OCI-LY7 (cell line): ENCODE data around the gene MAP2K5. TPM values are rescaled to one million over a fixed set of nuclear protein-coding genes. Genes with fewer than 3 reads are reported as not detected.

Experiments
- BruUV-seq: library from RNA; stranded (reverse); fragments of 400-500 nt; replicated peaks from 2 replicates; lab custom pipeline; 2021; lab: Mats Ljungman, UMichigan
- CTCF ChIA-PET: fragments of 300-600 bp; sonication (Branson Sonifier 250); formaldehyde crosslinking; loops from one replicate; lab custom pipeline; 2022; ENCODE audit warnings: antibody characterized with exemption; ENCODE audit not compliant: unreplicated experiment; lab: Charles Lee
- POLR2A ChIA-PET: fragments of 300-600 bp; sonication (Branson Sonifier 250); formaldehyde crosslinking; loops from one replicate; lab custom pipeline; 2022; ENCODE audit warnings: antibody characterized with exemption; lab: Charles Lee
- DNase-seq: peaks from one replicate; pipeline ENCODE4 v3.0.0-alpha.2; 2015; ENCODE audit warnings: low spot score
- H2AFZ ChIP-seq: fragments of 200-600 bp; sonication (generic), shearing (Covaris generic); 2 replicates; pipeline ENCODE4 v1.6.1; 2014; ENCODE audit warnings: mild to moderate bottlenecking, antibody characterized with exemption, low read length, moderate library complexity
- H3K27ac ChIP-seq: fragments of 200-600 bp; sonication (generic); 2 replicates; pipeline ENCODE4 v1.5.1; 2014; ENCODE audit warnings: mixed run types, low read depth, mild to moderate bottlenecking, moderate library complexity, low read length, inconsistent platforms; ENCODE audit not compliant: poor library complexity, severe bottlenecking
- H3K36me3 ChIP-seq: fragments of 200-600 bp; sonication (generic); 2 replicates; pipeline ENCODE4 v1.6.1; 2014; ENCODE audit warnings: mild to moderate bottlenecking, antibody characterized with exemption, low read length, moderate library complexity, mixed read lengths; ENCODE audit not compliant: insufficient read depth
- H3K4me1 ChIP-seq: fragments of 200-600 bp; sonication (generic); 2 replicates; pipeline ENCODE4 v1.5.1; 2014; ENCODE audit warnings: mild to moderate bottlenecking, low read length; ENCODE audit not compliant: insufficient read depth, poor library complexity, severe bottlenecking
- H3K4me2 ChIP-seq: fragments of 200-600 bp; sonication (generic); 2 replicates; pipeline ENCODE4 v1.6.1; 2014; ENCODE audit warnings: mild to moderate bottlenecking, low read length
- H3K4me3 ChIP-seq: fragments of 200-600 bp; sonication (generic); 2 replicates; pipeline ENCODE4 v1.5.1; 2014; ENCODE audit warnings: mild to moderate bottlenecking, low read depth, low read length; ENCODE audit not compliant: poor library complexity, severe bottlenecking
- H3K79me2 ChIP-seq: fragments of 200-600 bp; sonication (generic); 2 replicates; pipeline ENCODE4 v1.6.1; 2016; ENCODE audit warnings: low read depth, mild to moderate bottlenecking, low read length, moderate library complexity, mixed read lengths; ENCODE audit not compliant: insufficient read depth
- H3K9me2 ChIP-seq: fragments of 200-600 bp; sonication (generic); 2 replicates; pipeline ENCODE4 v1.6.1; 2016; ENCODE audit warnings: mild to moderate bottlenecking, low read length, mixed read lengths; ENCODE audit not compliant: insufficient read depth
- H3K9me3 ChIP-seq: fragments of 200-600 bp; sonication (generic); 2 replicates; pipeline ENCODE4 v1.6.1; 2014; ENCODE audit warnings: mild to moderate bottlenecking, mixed run types, low read length, mixed read lengths
- H4K20me1 ChIP-seq: fragments of 200-600 bp; sonication (generic); 2 replicates; pipeline ENCODE4 v1.6.1; 2014; ENCODE audit warnings: mild to moderate bottlenecking, antibody characterized with exemption, low read length, moderate library complexity, mixed read lengths; ENCODE audit not compliant: insufficient read depth
- CTCF ChIP-seq: fragments of 200-600 bp; sonication (generic); conservative IDR thresholded peaks from 2 replicates; pipeline ENCODE4 v1.5.1; 2014; ENCODE audit warnings: mild to moderate bottlenecking, antibody characterized with exemption, low read length, moderate library complexity, mixed read lengths
- EZH2phosphoT487 ChIP-seq: fragments of 200-600 bp; sonication (generic); IDR thresholded peaks from 2 replicates; pipeline ENCODE4 v1.6.1; 2018; ENCODE audit warnings: low read depth, borderline replicate concordance, mild to moderate bottlenecking, mixed run types, antibody characterized with exemption, low read length, moderate library complexity, mixed read lengths
- intact Hi-C: fragments of 100-400 bp; cut with micrococcal nuclease; formaldehyde crosslinking; loops from one replicate; pipeline ENCODE4 v1.10.0; 2022; ENCODE audit not compliant: unreplicated experiment
- total RNA-seq, 2 experiments: library from RNA; depleted of rRNA in 1 of 2; stranded (reverse); fragments of >200 nt in 1 of 2; shearing (Covaris generic) in 1 of 2; gene quantifications; 2 replicates each; pipeline ENCODE4 v1.2.3, GENCODE V29; 2014 to 2022

The MAP2K5 gene
- total RNA-seq, 2 experiments from 2014 or later = 10.2 to 35.0 TPM

DNA sequence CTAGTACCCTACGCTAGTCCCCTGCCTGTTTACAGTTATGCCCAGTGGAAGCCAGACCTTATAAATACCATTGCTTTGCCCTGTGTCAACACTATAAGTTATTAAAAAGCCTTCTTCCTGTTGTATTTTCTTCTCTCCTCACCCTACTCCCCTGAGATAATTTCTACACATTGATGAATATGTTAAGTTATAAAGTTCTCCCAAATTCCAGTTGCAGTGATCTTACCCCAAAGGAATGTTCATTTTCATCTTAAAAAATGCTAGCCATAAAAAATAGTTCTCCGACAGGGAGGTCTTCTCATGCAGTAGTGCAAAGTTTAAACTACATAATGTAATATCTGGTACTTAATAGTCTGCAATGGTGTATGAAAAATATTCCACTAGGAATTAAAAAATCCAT, 58.6 kb downstream of the MAP2K5 start:
- no TSS peak for BruUV-seq
- Histone ChIP-seq H3K79me2 (no peaks in the 10 kb centered on the region), H4K20me1 (no peaks in the 10 kb centered on the region), H3K4me1 (no peaks in the 10 kb centered on the region), H3K27ac (no peak overlapping the region), H3K4me3 (no peak overlapping the region), H3K9me2 (no peaks in the 10 kb centered on the region), H3K4me2 (no peak overlapping the region), H3K9me3 (no peaks in the 10 kb centered on the region), H2AFZ (no peak overlapping the region), H3K36me3 (peaks cover 10% of the 10 kb centered on the region; the same call in 1 of the 2 replicates)
- CTCF ChIA-PET = no interaction called here
- intact Hi-C loops = no loop called here
- POLR2A ChIA-PET = no interaction called here
- TF ChIP-seq EZH2phosphoT487 (no peak), CTCF (no peak)
- DNase-seq = no peak

GRCh38 chr15:67603063-67603462, 60.6 kb downstream of the MAP2K5 start:
- H3K9me2 ChIP-seq = no peaks in the 10 kb centered on the region
- H3K36me3 ChIP-seq = peaks cover 6% of the 10 kb centered on the region; the same call in 1 of the 2 replicates
- no TSS peak for BruUV-seq
- no peak for TF ChIP-seq CTCF
- no peak for TF ChIP-seq EZH2phosphoT487
- ChIA-PET POLR2A (no interaction called here), CTCF (no interaction called here)
- no peak overlapping the region for H3K27ac ChIP-seq
- H3K79me2 ChIP-seq = no peaks in the 10 kb centered on the region
- H4K20me1 ChIP-seq = no peaks in the 10 kb centered on the region
- no peak overlapping the region for H3K4me2 ChIP-seq
- DNase-seq = no peak
- no peak overlapping the region for H2AFZ ChIP-seq
- no peaks in the 10 kb centered on the region for H3K9me3 ChIP-seq
- H3K4me1 ChIP-seq = no peaks in the 10 kb centered on the region
- intact Hi-C loops = no loop called here
- no peak overlapping the region for H3K4me3 ChIP-seq

DNA sequence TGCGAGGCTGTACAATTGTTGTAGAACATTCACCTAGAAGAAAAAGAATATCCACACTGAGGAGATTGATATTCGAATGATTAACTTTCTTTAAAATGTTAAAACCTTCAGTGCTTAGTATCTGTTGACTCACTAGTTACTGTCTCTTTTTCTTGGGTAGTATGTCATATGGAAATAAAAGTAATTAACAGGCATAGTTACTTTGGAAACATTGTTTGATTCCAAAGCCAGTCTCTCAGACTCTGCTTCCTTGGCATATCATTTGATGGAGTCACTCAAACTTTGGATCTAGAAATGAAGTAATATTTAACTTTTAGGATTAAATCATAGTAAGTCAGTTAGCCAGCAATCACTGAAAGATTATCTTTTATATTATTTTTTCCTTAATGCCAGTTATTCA, 63.4 kb downstream of the MAP2K5 start:
- no peaks in the 10 kb centered on the region for H3K9me3 ChIP-seq
- ChIA-PET CTCF (no interaction called here), POLR2A (interaction anchor here (0.6 kb wide), 2 partner anchors 25 to 65 kb away, joined by 3 read pairs; no protein-coding TSS in a partner anchor)
- no peak for DNase-seq
- H3K4me2 ChIP-seq = no peak overlapping the region
- TF ChIP-seq EZH2phosphoT487 = no peak
- no peak for TF ChIP-seq CTCF
- H3K27ac ChIP-seq = no peak overlapping the region
- H3K9me2 ChIP-seq = no peaks in the 10 kb centered on the region
- intact Hi-C loops = no loop called here
- H3K4me1 ChIP-seq = no peaks in the 10 kb centered on the region
- no TSS peak for BruUV-seq
- peaks cover 4% of the 10 kb centered on the region; the same call in 1 of the 2 replicates for H3K36me3 ChIP-seq
- H3K79me2 ChIP-seq = no peaks in the 10 kb centered on the region
- H4K20me1 ChIP-seq = no peaks in the 10 kb centered on the region
- H2AFZ ChIP-seq = no peak overlapping the region
- no peak overlapping the region for H3K4me3 ChIP-seq
